Neutrophil (primary cell): ENCODE data around the gene ADGB.

Experiments used
- H3K27ac ChIP-seq: fragments of 200-600 bp; sonication (generic); 2 replicates; pipeline ENCODE4 v1.5.1; 2016; ENCODE audit warnings: mild to moderate bottlenecking, moderate library complexity
- H3K27me3 ChIP-seq: fragments of 200-600 bp; sonication (generic); 2 replicates; pipeline ENCODE4 v1.6.0; 2016; ENCODE audit warnings: mild to moderate bottlenecking
- H3K36me3 ChIP-seq: fragments of 200-600 bp; sonication (generic); 2 replicates; pipeline ENCODE4 v1.5.1; 2017
- H3K4me1 ChIP-seq, 2 experiments: fragments of 200-600 bp in 1 of 2; sonication (generic) in 1 of 2; 1 replicate in 1 of 2; 2 replicates in 1 of 2; pipeline versions ENCODE4 v1.5.1 to v1.6.1; 2013 to 2016; ENCODE audit warnings: low read depth in 1 of 2, low read length in 1 of 2, mild to moderate bottlenecking in 1 of 2, moderate library complexity in 1 of 2; ENCODE audit not compliant: control insufficient read depth in 1 of 2, insufficient read depth in 1 of 2
- H3K4me3 ChIP-seq, 2 experiments: fragments of 200-600 bp in 1 of 2; sonication (generic) in 1 of 2; 1 replicate in 1 of 2; 2 replicates in 1 of 2; pipeline ENCODE4 v1.5.1; 2013 to 2016; ENCODE audit warnings: low read depth in 1 of 2, low read length in 1 of 2, mild to moderate bottlenecking in 1 of 2, moderate library complexity in 1 of 2
- H3K9me3 ChIP-seq: fragments of 200-600 bp; sonication (generic); 2 replicates; pipeline ENCODE4 v1.5.1; 2016
- TF ChIP-seq, protein P1 (sequence below): fragments of 200-600 bp; sonication (generic); IDR thresholded peaks from 2 replicates; pipeline ENCODE4 v1.5.1; 2016; ENCODE audit warnings: antibody characterized with exemption

Gene ADGB

DNA sequence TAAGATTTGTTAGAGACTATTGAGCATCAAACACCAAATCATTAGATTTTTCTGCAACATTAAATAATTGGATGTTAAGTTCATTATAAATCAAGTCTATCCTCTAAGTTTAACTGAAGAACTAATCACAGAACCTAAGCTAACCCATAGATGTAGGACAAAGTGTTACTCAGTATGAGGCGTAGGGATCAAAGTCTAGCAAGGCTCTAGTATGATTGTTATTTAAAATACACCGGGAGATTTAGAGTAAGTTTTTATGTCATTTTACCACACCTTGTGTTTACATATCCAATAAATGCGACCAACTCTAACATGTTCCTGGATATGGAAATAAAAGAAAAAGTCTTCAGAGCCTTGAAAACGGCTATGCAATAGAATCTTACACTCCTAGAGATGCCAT lies 2.6 kb downstream of the ADGB start:
- H3K9me3 ChIP-seq, result no peaks in the 10 kb centered on the region
- peaks cover 13 to 14% of the 10 kb centered on the region in 2 experiments for H3K4me1 ChIP-seq
- no peak overlapping the region for H3K4me3 ChIP-seq
- TF ChIP-seq, protein P1, sequence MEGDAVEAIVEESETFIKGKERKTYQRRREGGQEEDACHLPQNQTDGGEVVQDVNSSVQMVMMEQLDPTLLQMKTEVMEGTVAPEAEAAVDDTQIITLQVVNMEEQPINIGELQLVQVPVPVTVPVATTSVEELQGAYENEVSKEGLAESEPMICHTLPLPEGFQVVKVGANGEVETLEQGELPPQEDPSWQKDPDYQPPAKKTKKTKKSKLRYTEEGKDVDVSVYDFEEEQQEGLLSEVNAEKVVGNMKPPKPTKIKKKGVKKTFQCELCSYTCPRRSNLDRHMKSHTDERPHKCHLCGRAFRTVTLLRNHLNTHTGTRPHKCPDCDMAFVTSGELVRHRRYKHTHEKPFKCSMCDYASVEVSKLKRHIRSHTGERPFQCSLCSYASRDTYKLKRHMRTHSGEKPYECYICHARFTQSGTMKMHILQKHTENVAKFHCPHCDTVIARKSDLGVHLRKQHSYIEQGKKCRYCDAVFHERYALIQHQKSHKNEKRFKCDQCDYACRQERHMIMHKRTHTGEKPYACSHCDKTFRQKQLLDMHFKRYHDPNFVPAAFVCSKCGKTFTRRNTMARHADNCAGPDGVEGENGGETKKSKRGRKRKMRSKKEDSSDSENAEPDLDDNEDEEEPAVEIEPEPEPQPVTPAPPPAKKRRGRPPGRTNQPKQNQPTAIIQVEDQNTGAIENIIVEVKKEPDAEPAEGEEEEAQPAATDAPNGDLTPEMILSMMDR, result no peak
- no peaks in the 10 kb centered on the region for H3K36me3 ChIP-seq
- H3K27ac ChIP-seq, result no peak overlapping the region
- no peaks in the 10 kb centered on the region for H3K27me3 ChIP-seq

DNA sequence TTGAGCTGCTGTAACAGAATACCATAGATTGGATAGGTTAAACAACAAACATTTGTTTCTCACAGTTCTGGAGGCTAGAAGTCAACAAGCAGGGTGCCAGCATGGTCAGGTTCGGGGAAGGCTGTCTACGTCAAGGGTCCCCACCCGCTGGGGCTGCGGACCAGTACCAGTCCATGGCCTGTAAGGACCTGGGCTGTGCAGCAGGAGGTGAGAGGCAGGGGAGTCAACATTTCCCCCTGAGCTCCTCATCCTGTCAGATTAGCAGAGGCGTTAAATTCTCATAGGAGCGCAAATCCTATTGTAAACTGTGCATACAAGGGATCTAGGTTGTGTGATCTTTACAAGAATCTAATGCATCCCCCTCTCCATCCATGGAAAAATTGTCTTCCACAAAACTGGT lies 3.8 kb downstream of the ADGB start:
- Histone ChIP-seq H3K4me3 (no peak overlapping the region), H3K9me3 (no peaks in the 10 kb centered on the region), H3K4me1 (peaks cover 10 to 11% of the 10 kb centered on the region in 2 experiments), H3K36me3 (no peaks in the 10 kb centered on the region), H3K27ac (no peak overlapping the region), H3K27me3 (no peaks in the 10 kb centered on the region)
- TF ChIP-seq, protein P1, result no peak

DNA sequence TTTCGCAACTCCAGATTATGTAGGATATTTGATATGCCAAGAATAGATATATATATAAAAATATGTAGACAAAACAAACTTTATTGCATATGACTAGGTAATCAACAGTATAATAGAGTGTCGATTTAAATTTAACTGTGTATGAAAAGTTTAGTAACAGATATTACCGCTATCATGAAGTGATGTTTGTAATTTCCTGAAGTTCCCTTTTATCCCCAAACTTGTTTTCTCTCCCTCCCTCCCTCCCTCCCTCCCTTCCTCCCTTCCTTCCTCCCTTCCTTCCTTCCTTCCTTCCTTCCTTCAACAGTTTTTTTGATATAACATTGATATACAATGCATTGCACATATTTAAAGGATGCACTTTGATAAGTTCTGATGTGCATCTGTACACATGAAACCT lies 15.2 kb downstream of the ADGB start:
- Histone ChIP-seq H3K9me3 (no peaks in the 10 kb centered on the region), H3K27ac (no peak overlapping the region), H3K4me3 (no peak overlapping the region), H3K36me3 (no peaks in the 10 kb centered on the region), H3K4me1 (no peaks in the 10 kb centered on the region), H3K27me3 (no peaks in the 10 kb centered on the region)
- TF ChIP-seq, protein P1, result no peak

DNA sequence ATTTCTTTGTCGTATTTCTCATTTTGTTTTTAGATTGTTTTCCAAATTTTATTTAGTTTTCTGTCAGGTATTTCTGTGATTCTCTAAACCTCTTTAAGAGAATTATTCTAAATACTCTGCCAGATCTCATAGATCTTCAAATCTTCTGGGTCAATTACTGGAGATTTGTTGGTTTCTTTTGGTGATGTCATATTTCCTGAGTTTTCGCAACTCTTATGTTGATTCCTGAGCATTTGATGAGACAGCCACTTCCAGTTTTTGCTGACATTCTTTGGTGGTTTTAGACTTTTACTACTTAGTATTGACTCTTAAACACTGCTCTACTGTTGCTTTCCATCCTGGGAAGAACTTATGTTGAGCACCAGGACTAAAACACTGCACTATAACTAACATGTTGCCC lies 21.9 kb downstream of the ADGB start:
- Histone ChIP-seq H3K9me3 (no peaks in the 10 kb centered on the region), H3K4me3 (no peak overlapping the region), H3K27me3 (no peaks in the 10 kb centered on the region), H3K4me1 (peaks cover 0 to 8% of the 10 kb centered on the region in 2 experiments), H3K36me3 (no peaks in the 10 kb centered on the region), H3K27ac (no peak overlapping the region)
- TF ChIP-seq, protein P1, result no peak

DNA sequence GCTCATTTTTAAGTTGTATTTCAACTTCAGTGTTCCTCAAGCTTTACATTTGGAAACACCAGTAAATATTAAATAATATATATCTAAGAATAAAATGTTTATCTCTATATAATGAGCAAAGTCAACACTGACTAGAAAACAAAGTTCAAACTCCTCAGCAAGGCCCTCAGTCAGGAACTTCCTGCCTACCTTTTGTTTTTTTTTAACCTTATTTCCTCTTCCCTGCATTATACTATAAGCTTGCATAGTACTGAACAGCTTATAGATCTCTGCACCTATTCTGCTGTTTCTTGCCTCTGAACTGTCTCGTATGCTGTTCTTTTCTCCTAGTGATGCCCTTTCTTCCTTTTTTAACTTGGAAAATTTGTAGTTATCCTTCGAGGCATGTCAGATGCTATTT lies 29.6 kb downstream of the ADGB start:
- Histone ChIP-seq H3K36me3 (no peaks in the 10 kb centered on the region), H3K9me3 (no peaks in the 10 kb centered on the region), H3K4me1 (no peaks in the 10 kb centered on the region), H3K27me3 (no peaks in the 10 kb centered on the region), H3K4me3 (no peak overlapping the region), H3K27ac (no peak overlapping the region)
- TF ChIP-seq, protein P1, result no peak

DNA sequence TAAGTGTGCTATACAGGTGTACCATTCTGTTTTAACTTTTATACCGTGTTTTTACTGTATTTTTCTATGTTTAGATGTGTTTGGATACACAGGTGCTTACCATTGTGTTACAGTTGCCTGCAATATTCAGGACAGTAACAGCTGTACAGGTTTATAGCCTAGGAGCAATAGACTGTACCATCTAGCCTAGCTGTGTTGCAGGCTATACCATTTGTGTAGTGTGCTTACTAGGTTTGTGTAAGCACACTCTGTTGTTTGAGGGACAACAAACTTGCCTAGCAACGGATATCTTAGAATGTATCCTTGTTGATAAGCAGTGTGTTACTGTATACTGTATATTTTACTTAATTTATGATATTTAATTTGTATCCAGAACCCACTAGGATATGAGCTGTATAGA lies 35.2 kb downstream of the ADGB start:
- Histone ChIP-seq H3K27me3 (no peaks in the 10 kb centered on the region), H3K36me3 (no peaks in the 10 kb centered on the region), H3K4me3 (no peak overlapping the region), H3K9me3 (no peaks in the 10 kb centered on the region), H3K27ac (no peak overlapping the region), H3K4me1 (no peaks in the 10 kb centered on the region)
- TF ChIP-seq, protein P1, result no peak
